ENCODE results near the gene EFCAB14. TPM values are rescaled to one million over a fixed set of nuclear protein-coding genes. Genes with fewer than 3 reads are reported as not detected.

The EFCAB14 gene
- total and polyA plus RNA-seq, 9 of the 15 experiments (the other 6 are each of a cell fraction or from before 2014, with no cell fraction given): 7.3 to 49.0 (median 37.3) TPM

- intact Hi-C loops (cut with micrococcal nuclease): no loop called here
- Histone ChIP-seq H4K20me1 (replicated peaks; ENCODE audit: control insufficient read depth, insufficient read depth, low read length) (no peaks in the 10 kb centered on the region), H3K27me3 (ENCODE audit: control insufficient read depth in 2 of 2, insufficient read depth in 2 of 2, low read length in 2 of 2) (no peaks in the 10 kb centered on the region), H3K4me2 (ENCODE audit: insufficient read depth, low read length) (no peak overlapping the region), H3K9me1 (ENCODE audit: control insufficient read depth, insufficient read depth, low read length) (no peaks in the 10 kb centered on the region), H2AFZ (ENCODE audit: low read depth, low read length) (no peak overlapping the region), H3K4me3 (no peak overlapping the region), H3K36me3 (ENCODE audit: control insufficient read depth, insufficient read depth, low read length) (peaks cover 30% of the 10 kb centered on the region), H3K9ac (ENCODE audit: insufficient read depth in 1 of 2, low read depth in 2 of 2, low read length in 2 of 2) (no peak overlapping the region), H3K79me2 (ENCODE audit: control insufficient read depth, insufficient read depth, low read length) (no peaks in the 10 kb centered on the region), H3K4me1 (replicated peaks in 1 of 2; ENCODE audit: control insufficient read depth in 2 of 2, insufficient read depth in 2 of 2, low read length in 2 of 2) (no peaks in the 10 kb centered on the region), H3K9me3 (replicated peaks; ENCODE audit: control insufficient read depth, insufficient read depth, low read depth, low read length) (no peaks in the 10 kb centered on the region), H3K27ac (ENCODE audit: extremely low read depth, low read depth, low read length) (no peak overlapping the region)
- no TSS peak for BruUV-seq (replicated peaks)
- in situ Hi-C loops (cut with MboI): no loop called here
- ATAC-seq: no peak
- DNase-seq (ENCODE audit: extremely low read depth in 1 of 4, low spot score in 3 of 4): no peak
- no peak for FAIRE-seq
- ChIA-PET POLR2A (interaction anchor here (1.1 to 1.4 kb wide), 2 partner anchors 8 to 13 kb away, joined by 4 read pairs; no protein-coding TSS in a partner anchor), CTCF (ENCODE audit: low intra/inter-chr PET ratio) (interaction anchor here (0.9 kb wide), 1 partner anchor 37 kb away, joined by 3 read pairs; no protein-coding TSS in a partner anchor)
- TF ChIP-seq MTF1 (CRISPR knock-in tag; IDR thresholded peaks at IDR 0.05; ENCODE audit: borderline replicate concordance) (no peak), SOX6 (IDR thresholded peaks at IDR 0.05) (no peak), RBM39 (optimal IDR thresholded peaks at IDR 0.05; ENCODE audit: low read depth, low read length) (no peak), ZNF324 (CRISPR knock-in tag; IDR thresholded peaks at IDR 0.05) (no peak), PHB2 (IDR thresholded peaks at IDR 0.05; ENCODE audit: low read depth) (no peak), MCM3 (IDR thresholded peaks at IDR 0.05) (no peak), ZNF592 (IDR thresholded peaks at IDR 0.05) (no peak), ESRRB (CRISPR knock-in tag; IDR thresholded peaks at IDR 0.05; ENCODE audit: borderline replicate concordance) (no peak), ERF (CRISPR knock-in tag; IDR thresholded peaks at IDR 0.05) (no peak)
- 62% methylated on average over 2 of the region's 2 CpGs for WGBS (ENCODE audit: insufficient coverage, low coverage, missing lambda C conversion rate)
Measured at GRCh38 chr1:46659307-46659870, 59.5 kb downstream of the EFCAB14 start.

Data from K562 (cell line).